WTC11 (cell line): ENCODE measurements around the gene GFOD1. TPM values are rescaled to one million over a fixed set of nuclear protein-coding genes. Genes with fewer than 3 reads are reported as not detected.

ENCODE experiments used
- ATAC-seq: fragments of 200-7000 bp; cut with Tn5 transposase; 2 replicates; pipeline ENCODE4 v1.10.0; 2021; ENCODE audit warnings: mild to moderate bottlenecking, moderate library complexity
- CTCF ChIA-PET: fragments of 300-600 bp; sonication (Branson Sonifier 250); formaldehyde crosslinking; loops from one replicate; lab custom pipeline; 2021; ENCODE audit warnings: antibody characterized with exemption; lab: Charles Lee
- POLR2A ChIA-PET: fragments of 350-600 bp; sonication (Branson Sonifier 250); formaldehyde crosslinking; loops from one replicate; lab custom pipeline; 2021; ENCODE audit warnings: antibody characterized with exemption; lab: Charles Lee
- DNase-seq: peaks from one replicate; pipeline ENCODE4 v3.0.0; 2021; ENCODE audit warnings: low spot score
- H3K27ac Mint-ChIP-seq: 2 replicates; pipeline ENCODE4 v1.8.0; 2021; ENCODE audit warnings: mixed read lengths
- H3K27me3 Mint-ChIP-seq: 2 replicates; pipeline ENCODE4 v1.8.0; 2021; ENCODE audit warnings: low read depth, mild to moderate bottlenecking, moderate library complexity, mixed read lengths
- H3K36me3 Mint-ChIP-seq: 2 replicates; pipeline ENCODE4 v1.8.0; 2021; ENCODE audit warnings: mixed read lengths
- H3K4me1 Mint-ChIP-seq: 2 replicates; pipeline ENCODE4 v1.8.0; 2022; ENCODE audit warnings: mixed read lengths
- H3K4me3 Mint-ChIP-seq: 2 replicates; pipeline ENCODE4 v1.8.0; 2021; ENCODE audit warnings: mild to moderate bottlenecking, moderate library complexity, mixed read lengths
- H3K9me3 Mint-ChIP-seq: 2 replicates; pipeline ENCODE4 v1.8.0; 2021; ENCODE audit warnings: mixed read lengths
- ELF4 ChIP-seq: sonication (generic); formaldehyde crosslinking; IDR thresholded peaks from 2 replicates; pipeline ENCODE4 v1.8.1; 2022; ENCODE audit warnings: low read depth, mild to moderate bottlenecking, moderate library complexity, missing genetic modification reagents
- EMX1 ChIP-seq: fragments of 250-450 bp; sonication (Bioruptor Pico); IDR thresholded peaks from 2 replicates; pipeline ENCODE4 v1.8.0; 2021; ENCODE audit warnings: mild to moderate bottlenecking
- IRF2 ChIP-seq: sonication (generic); formaldehyde crosslinking; IDR thresholded peaks from 2 replicates; pipeline ENCODE4 v1.8.0; 2022; ENCODE audit warnings: low read depth, missing genetic modification reagents, borderline replicate concordance
- KAT7 ChIP-seq: sonication (generic); formaldehyde crosslinking; IDR thresholded peaks from 2 replicates; pipeline ENCODE4 v1.8.1; 2023; ENCODE audit warnings: missing genetic modification reagents, mild to moderate bottlenecking, borderline replicate concordance
- MAX ChIP-seq: sonication (generic); formaldehyde crosslinking; IDR thresholded peaks from 2 replicates; pipeline ENCODE4 v1.8.0; 2022; ENCODE audit warnings: mild to moderate bottlenecking, missing genetic modification reagents
- PRDM15 ChIP-seq: sonication (generic); formaldehyde crosslinking; IDR thresholded peaks from 2 replicates; pipeline ENCODE4 v1.8.0; 2022; ENCODE audit warnings: missing genetic modification reagents
- PREB ChIP-seq: sonication (generic); formaldehyde crosslinking; IDR thresholded peaks from 2 replicates; pipeline ENCODE4 v1.8.1; 2022; ENCODE audit warnings: mild to moderate bottlenecking, missing genetic modification reagents, moderate library complexity, borderline replicate concordance
- PRRX2 ChIP-seq: fragments of 250-450 bp; sonication (Bioruptor Pico); IDR thresholded peaks from 2 replicates; pipeline ENCODE4 v1.8.0; 2021; ENCODE audit warnings: mild to moderate bottlenecking
- RELA ChIP-seq: sonication (generic); formaldehyde crosslinking; IDR thresholded peaks from 2 replicates; pipeline ENCODE4 v1.8.1; 2022; ENCODE audit warnings: missing genetic modification reagents, mild to moderate bottlenecking, borderline replicate concordance
- SOX15 ChIP-seq: fragments of 250-450 bp; sonication (Bioruptor Pico); IDR thresholded peaks from 2 replicates; pipeline ENCODE4 v1.9.0; 2021; ENCODE audit warnings: mild to moderate bottlenecking
- STAT6 ChIP-seq: sonication (generic); formaldehyde crosslinking; conservative IDR thresholded peaks from 2 replicates; pipeline ENCODE4 v1.8.1; 2023; ENCODE audit warnings: mild to moderate bottlenecking, low read depth, missing genetic modification reagents, moderate library complexity
- TEAD4 ChIP-seq: sonication (generic); formaldehyde crosslinking; IDR thresholded peaks from 2 replicates; pipeline ENCODE4 v1.8.0; 2022; ENCODE audit warnings: mild to moderate bottlenecking, missing genetic modification reagents
- ZNF219 ChIP-seq: sonication (generic); formaldehyde crosslinking; IDR thresholded peaks from 2 replicates; pipeline ENCODE4 v1.8.0; 2023; ENCODE audit warnings: missing genetic modification reagents, mild to moderate bottlenecking, borderline replicate concordance
- ZNF416 ChIP-seq: fragments of 250-450 bp; sonication (Bioruptor Pico); IDR thresholded peaks from 2 replicates; pipeline ENCODE4 v1.9.0; 2021; ENCODE audit warnings: mild to moderate bottlenecking, inconsistent platforms
- ZNF423 ChIP-seq: fragments of 250-450 bp; sonication (Bioruptor Pico); IDR thresholded peaks from 2 replicates; pipeline ENCODE4 v2.1.2; 2022; ENCODE audit warnings: mild to moderate bottlenecking, moderate library complexity
- ZNF532 ChIP-seq: fragments of 250-450 bp; sonication (Bioruptor Pico); IDR thresholded peaks from 2 replicates; pipeline ENCODE4 v1.9.0; 2021; ENCODE audit warnings: mild to moderate bottlenecking, borderline replicate concordance
- total RNA-seq: library from RNA; stranded (reverse); gene quantifications from 3 replicates; pipeline ENCODE4 v1.2.3, GENCODE V29; 2021

GFOD1 gene
- total RNA-seq, 1 experiment from 2014 or later = 8.5 TPM

GRCh38 chr6:13446381-13446780 lies 41.0 kb downstream of the GFOD1 start:
- Mint-ChIP-seq H3K4me3 (no peak overlapping the region), H3K9me3 (peaks cover 16% of the 10 kb centered on the region), H3K4me1 (peaks cover 28% of the 10 kb centered on the region)
- TF ChIP-seq ELF4 (CRISPR knock-in tag) = no peak
- TF ChIP-seq PREB = no peak
- no peak for TF ChIP-seq ZNF416 (CRISPR knock-in tag)
- TF ChIP-seq IRF2 (CRISPR knock-in tag) = no peak
- no peak for TF ChIP-seq TEAD4
- TF ChIP-seq ZNF219 = no peak
- no peak for TF ChIP-seq KAT7
- no peak for TF ChIP-seq PRRX2 (CRISPR knock-in tag)
- no peak for TF ChIP-seq ZNF532 (CRISPR knock-in tag)
- no peak for TF ChIP-seq RELA (CRISPR knock-in tag)
- TF ChIP-seq PRDM15 (CRISPR knock-in tag) = no peak
- TF ChIP-seq SOX15 (CRISPR knock-in tag) = no peak
- TF ChIP-seq MAX = no peak
- no peak for TF ChIP-seq EMX1 (CRISPR knock-in tag)
- TF ChIP-seq STAT6 (CRISPR knock-in tag) = no peak
- no peak for TF ChIP-seq ZNF423
- TF ChIP-seq, all 79 proteins: peak for 0
- ATAC-seq (no peak), DNase-seq (no peak)
- no peaks in the 10 kb centered on the region for H3K27me3 Mint-ChIP-seq
- H3K27ac Mint-ChIP-seq = no peak overlapping the region
- peaks cover 12% of the 10 kb centered on the region for H3K36me3 Mint-ChIP-seq
- CTCF ChIA-PET = no interaction called here
- POLR2A ChIA-PET = no interaction called here
